RWPE2 (cell line): ENCODE data around the gene CPNE8.

Experiments used
- ATAC-seq: fragments of 200-7000 bp; cut with Tn5 transposase; 3 replicates; pipeline ENCODE4 v1.9.1; 2021; ENCODE audit warnings: low read depth
- DNase-seq: peaks from one replicate; pipeline ENCODE4 v3.0.0-alpha.2; 2020; ENCODE audit warnings: low spot score
- H3K27ac ChIP-seq: fragments of 450-650 bp; 2 replicates; pipeline ENCODE4 v1.5.1; 2017; ENCODE audit warnings: mild to moderate bottlenecking; ENCODE audit not compliant: poor library complexity, severe bottlenecking
- H3K27me3 ChIP-seq: fragments of 250-450 bp; sonication (Bioruptor Pico); 2 replicates; pipeline ENCODE4 v1.5.1; 2021; ENCODE audit warnings: mild to moderate bottlenecking, moderate library complexity; ENCODE audit not compliant: insufficient read depth, poor library complexity, severe bottlenecking
- H3K36me3 ChIP-seq: fragments of 250-450 bp; sonication (Bioruptor Pico); 2 replicates; pipeline ENCODE4 v1.5.1; 2020; ENCODE audit warnings: low read depth, mild to moderate bottlenecking, moderate library complexity
- H3K4me1 ChIP-seq: fragments of 250-450 bp; sonication (Bioruptor Pico); 2 replicates; pipeline ENCODE4 v1.5.1; 2021; ENCODE audit warnings: mild to moderate bottlenecking, moderate library complexity; ENCODE audit not compliant: insufficient read depth, poor library complexity, severe bottlenecking
- H3K4me3 ChIP-seq: fragments of 250-450 bp; sonication (Bioruptor Pico); 2 replicates; pipeline ENCODE4 v1.5.1; 2021; ENCODE audit warnings: mild to moderate bottlenecking, moderate library complexity; ENCODE audit not compliant: severe bottlenecking
- H3K9me3 ChIP-seq: fragments of 250-450 bp; sonication (Bioruptor Pico); 2 replicates; pipeline ENCODE4 v1.5.1; 2021; ENCODE audit warnings: mild to moderate bottlenecking, moderate library complexity; ENCODE audit not compliant: severe bottlenecking
- TF ChIP-seq, protein P1 (sequence below): fragments of 450-650 bp; IDR thresholded peaks from one replicate; pipeline ENCODE4 v1.5.1; 2017; ENCODE audit warnings: mild to moderate bottlenecking, moderate library complexity; ENCODE audit not compliant: poor library complexity, severe bottlenecking

Gene CPNE8

GRCh38 chr12:38907201-38907923, 2.0 kb upstream of the CPNE8 start:
- H3K27me3 ChIP-seq: no peaks in the 10 kb centered on the region
- TF ChIP-seq, protein P1, sequence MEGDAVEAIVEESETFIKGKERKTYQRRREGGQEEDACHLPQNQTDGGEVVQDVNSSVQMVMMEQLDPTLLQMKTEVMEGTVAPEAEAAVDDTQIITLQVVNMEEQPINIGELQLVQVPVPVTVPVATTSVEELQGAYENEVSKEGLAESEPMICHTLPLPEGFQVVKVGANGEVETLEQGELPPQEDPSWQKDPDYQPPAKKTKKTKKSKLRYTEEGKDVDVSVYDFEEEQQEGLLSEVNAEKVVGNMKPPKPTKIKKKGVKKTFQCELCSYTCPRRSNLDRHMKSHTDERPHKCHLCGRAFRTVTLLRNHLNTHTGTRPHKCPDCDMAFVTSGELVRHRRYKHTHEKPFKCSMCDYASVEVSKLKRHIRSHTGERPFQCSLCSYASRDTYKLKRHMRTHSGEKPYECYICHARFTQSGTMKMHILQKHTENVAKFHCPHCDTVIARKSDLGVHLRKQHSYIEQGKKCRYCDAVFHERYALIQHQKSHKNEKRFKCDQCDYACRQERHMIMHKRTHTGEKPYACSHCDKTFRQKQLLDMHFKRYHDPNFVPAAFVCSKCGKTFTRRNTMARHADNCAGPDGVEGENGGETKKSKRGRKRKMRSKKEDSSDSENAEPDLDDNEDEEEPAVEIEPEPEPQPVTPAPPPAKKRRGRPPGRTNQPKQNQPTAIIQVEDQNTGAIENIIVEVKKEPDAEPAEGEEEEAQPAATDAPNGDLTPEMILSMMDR: no peak
- no peak for ATAC-seq
- peak overlapping the region; percentile 43 for H3K4me3 ChIP-seq
- no peaks in the 10 kb centered on the region for H3K36me3 ChIP-seq
- no peaks in the 10 kb centered on the region for H3K9me3 ChIP-seq
- H3K4me1 ChIP-seq: no peaks in the 10 kb centered on the region
- no peak overlapping the region for H3K27ac ChIP-seq
- no peak for DNase-seq

DNA sequence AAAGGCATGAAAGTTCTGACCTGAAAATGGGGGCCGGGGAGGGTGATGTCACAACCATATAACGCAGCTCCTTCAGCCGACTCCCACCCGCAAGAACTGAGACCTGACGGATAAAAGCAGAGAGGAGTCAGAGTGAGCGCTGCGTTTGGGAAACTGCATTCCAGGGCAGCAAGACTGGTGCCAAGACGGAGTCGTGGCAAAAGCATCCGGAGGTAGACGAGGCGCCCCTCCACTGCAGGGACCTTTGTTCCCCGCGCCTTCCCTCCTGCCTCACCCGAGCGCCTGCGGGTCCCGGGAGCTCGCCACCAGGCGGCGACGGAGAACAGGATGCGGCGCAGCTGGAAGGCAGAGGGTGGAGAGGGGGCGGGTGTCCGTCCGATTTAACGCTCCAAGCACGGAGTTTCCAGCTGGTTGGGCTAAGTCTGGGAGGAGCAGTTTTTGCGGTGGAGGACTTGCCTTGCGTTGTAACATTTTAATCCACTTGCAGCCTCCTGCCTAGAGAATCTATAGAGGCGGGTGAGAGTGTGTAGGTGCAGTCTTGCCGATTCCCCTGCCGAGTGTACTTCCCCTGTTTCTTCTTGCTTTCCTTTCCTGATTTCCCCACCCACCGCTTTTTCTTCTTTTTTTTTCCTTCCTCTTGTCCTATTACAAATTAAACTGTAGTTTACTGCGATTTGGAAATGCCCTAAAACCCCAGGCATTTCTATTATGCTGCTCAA, 1.2 kb upstream of the CPNE8 start:
- DNase-seq: peak; percentile 83
- Histone ChIP-seq H3K36me3 (no peaks in the 10 kb centered on the region), H3K27ac (peak overlapping the region; percentile 71), H3K27me3 (no peaks in the 10 kb centered on the region), H3K9me3 (no peaks in the 10 kb centered on the region), H3K4me1 (no peaks in the 10 kb centered on the region), H3K4me3 (peak overlapping the region; percentile 43)
- ATAC-seq: peak; percentile 77
- TF ChIP-seq, protein P1: peak; percentile 93

DNA sequence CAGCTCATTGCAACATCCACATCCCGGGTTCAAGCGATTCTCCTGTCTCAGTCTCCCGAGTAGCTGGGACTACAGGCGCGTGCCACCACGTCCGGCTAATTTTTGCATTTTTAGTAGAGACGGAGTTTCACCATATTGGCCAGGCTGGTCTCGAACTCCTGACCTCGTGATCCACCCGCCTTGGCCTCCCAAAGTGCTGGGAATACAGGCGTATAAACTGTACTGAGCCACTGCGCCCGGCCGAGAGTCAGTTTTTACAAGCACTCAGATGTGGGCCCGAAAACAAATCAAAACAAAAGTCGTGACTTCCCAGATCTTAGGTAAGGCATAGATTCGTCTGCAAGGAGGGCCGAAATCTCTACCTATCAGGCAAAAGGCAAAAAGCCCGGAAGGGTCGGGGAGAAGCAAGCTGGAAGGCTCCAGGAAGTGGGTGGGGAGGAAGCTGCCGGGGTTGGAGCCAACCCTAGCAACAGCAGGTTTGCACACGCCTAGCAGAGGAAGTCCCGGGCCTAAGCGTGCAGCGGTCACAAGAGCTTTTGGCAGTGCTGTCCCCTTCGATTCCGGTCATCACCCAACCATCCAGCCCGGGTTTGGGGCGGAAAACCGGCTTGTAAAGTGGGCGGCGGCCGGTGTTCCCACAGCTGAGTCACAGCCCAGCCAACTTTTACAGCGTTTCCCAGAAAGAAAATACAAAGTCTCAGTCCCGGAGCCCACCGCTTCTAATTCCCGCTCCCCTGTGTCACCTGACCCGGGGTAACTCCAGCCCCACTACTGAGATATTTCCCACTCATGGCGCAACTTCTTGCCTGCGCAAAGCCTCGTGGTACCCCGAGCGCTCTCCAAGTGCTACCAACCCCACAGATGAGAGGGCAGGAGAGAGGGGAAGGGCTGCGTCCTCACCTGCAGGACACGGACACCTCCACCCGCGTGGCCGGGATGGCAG, 583 bp downstream of the CPNE8 start:
- Histone ChIP-seq H3K4me1 (no peaks in the 10 kb centered on the region), H3K9me3 (no peaks in the 10 kb centered on the region), H3K27me3 (no peaks in the 10 kb centered on the region), H3K4me3 (peak overlapping the region; percentile 43), H3K36me3 (no peaks in the 10 kb centered on the region), H3K27ac (peak overlapping the region; percentile 71)
- ATAC-seq (peak; percentile 64), DNase-seq (peak; percentile 78)
- TF ChIP-seq, protein P1: no peak

- no peak overlapping the region for H3K4me3 ChIP-seq
- H3K9me3 ChIP-seq: no peaks in the 10 kb centered on the region
- ATAC-seq (no peak), DNase-seq (no peak)
- H3K36me3 ChIP-seq: no peaks in the 10 kb centered on the region
- H3K27me3 ChIP-seq: no peaks in the 10 kb centered on the region
- H3K4me1 ChIP-seq: no peaks in the 10 kb centered on the region
- H3K27ac ChIP-seq: peak overlapping the region; percentile 71
- TF ChIP-seq, protein P1: no peak
Measured at GRCh38 chr12:38903596-38903995, 1.8 kb downstream of the CPNE8 start.
